ENCODE data around the gene TPM1.
A peak's percentile ranks its signal among the peaks of the same experiment; 100 is the strongest.

Gene TPM1

GRCh38 chr15:63034578-63034977, 8.0 kb upstream of the TPM1 start:
- peaks cover 6% of the 10 kb centered on the region; the same call in 1 of the 2 replicates for H3K4me1 ChIP-seq (ENCODE audit: insufficient read depth, low read length)
- no peaks in the 10 kb centered on the region for H3K36me3 ChIP-seq (ENCODE audit: insufficient read depth, low read depth, low read length)
- no peaks in the 10 kb centered on the region for H3K9me3 ChIP-seq (ENCODE audit: insufficient read depth, low read depth, low read length)
- no peaks in the 10 kb centered on the region for H3K27me3 ChIP-seq (ENCODE audit: insufficient read depth, low read length)
- no peak overlapping the region for H3K9ac ChIP-seq (ENCODE audit: low read depth, low read length)
- H3K4me3 ChIP-seq (ENCODE audit: low read length) = no peak overlapping the region
- H3K27ac ChIP-seq (ENCODE audit: low read length) = no peak overlapping the region

GRCh38 chr15:63035253-63035652, 7.3 kb upstream of the TPM1 start:
- Histone ChIP-seq H3K36me3 (ENCODE audit: insufficient read depth, low read depth, low read length) (no peaks in the 10 kb centered on the region), H3K27ac (ENCODE audit: low read length) (no peak overlapping the region), H3K27me3 (ENCODE audit: insufficient read depth, low read length) (peaks cover under 1% of the 10 kb centered on the region; the same call in 1 of the 2 replicates), H3K9me3 (ENCODE audit: insufficient read depth, low read depth, low read length) (no peaks in the 10 kb centered on the region), H3K9ac (ENCODE audit: low read depth, low read length) (no peak overlapping the region), H3K4me3 (ENCODE audit: low read length) (no peak overlapping the region), H3K4me1 (ENCODE audit: insufficient read depth, low read length) (peaks cover 7% of the 10 kb centered on the region; the same call in 1 of the 2 replicates)

- Histone ChIP-seq H3K27me3 (ENCODE audit: insufficient read depth, low read length) (peaks cover 8% of the 10 kb centered on the region; the same call in 1 of the 2 replicates), H3K9me3 (ENCODE audit: insufficient read depth, low read depth, low read length) (no peaks in the 10 kb centered on the region), H3K4me3 (ENCODE audit: low read length) (no peak overlapping the region), H3K36me3 (ENCODE audit: insufficient read depth, low read depth, low read length) (no peaks in the 10 kb centered on the region), H3K4me1 (ENCODE audit: insufficient read depth, low read length) (peaks cover 13% of the 10 kb centered on the region; the same call in 1 of the 2 replicates), H3K9ac (ENCODE audit: low read depth, low read length) (no peak overlapping the region), H3K27ac (ENCODE audit: low read length) (no peak overlapping the region)
These were observed 6.6 kb upstream of the TPM1 start for GRCh38 chr15:63035977-63036376.

GRCh38 chr15:63037976-63038720, 4.4 kb upstream of the TPM1 start:
- H3K9ac ChIP-seq (ENCODE audit: low read depth, low read length) = no peak overlapping the region
- H3K27me3 ChIP-seq (ENCODE audit: insufficient read depth, low read length) = peaks cover 17% of the 10 kb centered on the region; the same call in 1 of the 2 replicates
- peaks cover 19% of the 10 kb centered on the region; the same call in 1 of the 2 replicates for H3K4me1 ChIP-seq (ENCODE audit: insufficient read depth, low read length)
- no peaks in the 10 kb centered on the region for H3K9me3 ChIP-seq (ENCODE audit: insufficient read depth, low read depth, low read length)
- no peak overlapping the region for H3K27ac ChIP-seq (ENCODE audit: low read length)
- no peaks in the 10 kb centered on the region; the same call in 1 of the 2 replicates for H3K36me3 ChIP-seq (ENCODE audit: insufficient read depth, low read depth, low read length)
- no peak overlapping the region for H3K4me3 ChIP-seq (ENCODE audit: low read length)

GRCh38 chr15:63038926-63039673, 3.4 kb upstream of the TPM1 start:
- peaks cover 17% of the 10 kb centered on the region; the same call in 1 of the 2 replicates for H3K27me3 ChIP-seq (ENCODE audit: insufficient read depth, low read length)
- no peak overlapping the region for H3K9ac ChIP-seq (ENCODE audit: low read depth, low read length)
- no peaks in the 10 kb centered on the region for H3K9me3 ChIP-seq (ENCODE audit: insufficient read depth, low read depth, low read length)
- H3K4me1 ChIP-seq (ENCODE audit: insufficient read depth, low read length) = peaks cover 19% of the 10 kb centered on the region; the same call in 1 of the 2 replicates
- H3K27ac ChIP-seq (ENCODE audit: low read length) = no peak overlapping the region
- H3K4me3 ChIP-seq (ENCODE audit: low read length) = no peak overlapping the region
- H3K36me3 ChIP-seq (ENCODE audit: insufficient read depth, low read depth, low read length) = peaks cover 6% of the 10 kb centered on the region

- H3K36me3 ChIP-seq (ENCODE audit: insufficient read depth, low read depth, low read length) = peaks cover 13% of the 10 kb centered on the region
- H3K27ac ChIP-seq (ENCODE audit: low read length) = no peak overlapping the region
- H3K4me1 ChIP-seq (ENCODE audit: insufficient read depth, low read length) = peaks cover 19% of the 10 kb centered on the region; the same call in 1 of the 2 replicates
- peaks cover 17% of the 10 kb centered on the region; the same call in 1 of the 2 replicates for H3K27me3 ChIP-seq (ENCODE audit: insufficient read depth, low read length)
- H3K9me3 ChIP-seq (ENCODE audit: insufficient read depth, low read depth, low read length) = no peaks in the 10 kb centered on the region
- H3K4me3 ChIP-seq (ENCODE audit: low read length) = no peak overlapping the region
- no peak overlapping the region for H3K9ac ChIP-seq (ENCODE audit: low read depth, low read length)
These were observed 2.7 kb upstream of the TPM1 start for GRCh38 chr15:63039811-63040210.

GRCh38 chr15:63040509-63040908, 2.0 kb upstream of the TPM1 start:
- Histone ChIP-seq H3K4me1 (ENCODE audit: insufficient read depth, low read length) (peaks cover 25% of the 10 kb centered on the region; the same call in 1 of the 2 replicates), H3K9ac (ENCODE audit: low read depth, low read length) (peak overlapping the region; percentile 82; the same call in 1 of the 2 replicates), H3K36me3 (ENCODE audit: insufficient read depth, low read depth, low read length) (peaks cover 20% of the 10 kb centered on the region), H3K4me3 (ENCODE audit: low read length) (no peak overlapping the region), H3K9me3 (ENCODE audit: insufficient read depth, low read depth, low read length) (no peaks in the 10 kb centered on the region), H3K27me3 (ENCODE audit: insufficient read depth, low read length) (peaks cover 17% of the 10 kb centered on the region; the same call in 1 of the 2 replicates), H3K27ac (ENCODE audit: low read length) (no peak overlapping the region)

- H3K27me3 ChIP-seq (ENCODE audit: insufficient read depth, low read length) = peaks cover 17% of the 10 kb centered on the region; the same call in 1 of the 2 replicates
These were observed 1.6 kb upstream of the TPM1 start for GRCh38 chr15:63040954-63041353.

GRCh38 chr15:63041402-63041973, 1.1 kb upstream of the TPM1 start:
- Histone ChIP-seq H3K9ac (ENCODE audit: low read depth, low read length) (peak overlapping the region; percentile 82), H3K36me3 (ENCODE audit: insufficient read depth, low read depth, low read length) (peaks cover 30% of the 10 kb centered on the region), H3K4me1 (ENCODE audit: insufficient read depth, low read length) (peaks cover 34% of the 10 kb centered on the region), H3K27me3 (ENCODE audit: insufficient read depth, low read length) (peaks cover 17% of the 10 kb centered on the region; the same call in 1 of the 2 replicates), H3K27ac (ENCODE audit: low read length) (no peak overlapping the region), H3K9me3 (ENCODE audit: insufficient read depth, low read depth, low read length) (no peaks in the 10 kb centered on the region), H3K4me3 (ENCODE audit: low read length) (peak overlapping the region; percentile 97)

More at GRCh38 chr15:63040954-63041353, 1.6 kb upstream of the TPM1 start:
- Histone ChIP-seq H3K4me3 (ENCODE audit: low read length) (peak overlapping the region; percentile 97), H3K27ac (ENCODE audit: low read length) (no peak overlapping the region), H3K9ac (ENCODE audit: low read depth, low read length) (peak overlapping the region; percentile 82; the same call in 1 of the 2 replicates), H3K9me3 (ENCODE audit: insufficient read depth, low read depth, low read length) (no peaks in the 10 kb centered on the region), H3K36me3 (ENCODE audit: insufficient read depth, low read depth, low read length) (peaks cover 24% of the 10 kb centered on the region), H3K4me1 (ENCODE audit: insufficient read depth, low read length) (peaks cover 28% of the 10 kb centered on the region)

GRCh38 chr15:63042877-63043334, 359 bp downstream of the TPM1 start:
- Histone ChIP-seq H3K4me3 (ENCODE audit: low read length) (peak overlapping the region; percentile 97), H3K27ac (ENCODE audit: low read length) (peak overlapping the region; percentile 88), H3K27me3 (ENCODE audit: insufficient read depth, low read length) (peaks cover 17% of the 10 kb centered on the region; the same call in 1 of the 2 replicates), H3K4me1 (ENCODE audit: insufficient read depth, low read length) (peaks cover 44% of the 10 kb centered on the region), H3K9me3 (ENCODE audit: insufficient read depth, low read depth, low read length) (no peaks in the 10 kb centered on the region), H3K36me3 (ENCODE audit: insufficient read depth, low read depth, low read length) (peaks cover 43% of the 10 kb centered on the region), H3K9ac (ENCODE audit: low read depth, low read length) (peak overlapping the region; percentile 98)

Data from iPS-20b (cell line).